Glutamatergic neuron (in vitro differentiated cells): Measurements from ENCODE around the gene PRKG1. TPM values are rescaled to one million over a fixed set of nuclear protein-coding genes. Genes with fewer than 3 reads are reported as not detected.

Experiments used
- DNase-seq: peaks from one replicate; pipeline ENCODE4 v3.0.0; 2022
- H3K27ac Mint-ChIP-seq: one replicate; pipeline ENCODE4 v1.8.0; 2020; ENCODE audit warnings: mild to moderate bottlenecking, mixed read lengths, inconsistent platforms; ENCODE audit not compliant: unreplicated experiment
- H3K27me3 Mint-ChIP-seq: one replicate; pipeline ENCODE4 v1.8.0; 2020; ENCODE audit warnings: mild to moderate bottlenecking, moderate library complexity, mixed read lengths, inconsistent platforms; ENCODE audit not compliant: unreplicated experiment
- H3K36me3 Mint-ChIP-seq: one replicate; pipeline ENCODE4 v1.8.0; 2020; ENCODE audit warnings: mild to moderate bottlenecking, mixed read lengths, inconsistent platforms; ENCODE audit not compliant: unreplicated experiment
- H3K4me1 Mint-ChIP-seq: one replicate; pipeline ENCODE4 v1.8.0; 2020; ENCODE audit warnings: mild to moderate bottlenecking, low read depth, mixed read lengths, inconsistent platforms; ENCODE audit not compliant: unreplicated experiment
- H3K4me3 Mint-ChIP-seq: one replicate; pipeline ENCODE4 v1.8.0; 2020; ENCODE audit warnings: mild to moderate bottlenecking, mixed read lengths, inconsistent platforms; ENCODE audit not compliant: unreplicated experiment
- H3K9me3 Mint-ChIP-seq: one replicate; pipeline ENCODE4 v1.8.0; 2020; ENCODE audit warnings: mild to moderate bottlenecking, moderate library complexity, mixed read lengths, inconsistent platforms; ENCODE audit not compliant: unreplicated experiment
- total RNA-seq: library from RNA; stranded (reverse); fragmentation: NEBNext Ultra II Directional; extraction: Animal tissue kit (Norgen Biotek cat#: 25700); gene quantifications from one replicate; pipeline ENCODE4 v1.2.1, GENCODE V29; 2021; ENCODE audit not compliant: unreplicated experiment
- TF ChIP-seq, protein P1 (sequence below): fragments of 200-600 bp; sonication (generic); IDR thresholded peaks from one replicate; pipeline ENCODE4 v1.5.0; 2021; ENCODE audit not compliant: partially characterized antibody, unreplicated experiment

The PRKG1 gene
- total RNA-seq, 1 donor from 2014 or later = 52.7 TPM

DNA sequence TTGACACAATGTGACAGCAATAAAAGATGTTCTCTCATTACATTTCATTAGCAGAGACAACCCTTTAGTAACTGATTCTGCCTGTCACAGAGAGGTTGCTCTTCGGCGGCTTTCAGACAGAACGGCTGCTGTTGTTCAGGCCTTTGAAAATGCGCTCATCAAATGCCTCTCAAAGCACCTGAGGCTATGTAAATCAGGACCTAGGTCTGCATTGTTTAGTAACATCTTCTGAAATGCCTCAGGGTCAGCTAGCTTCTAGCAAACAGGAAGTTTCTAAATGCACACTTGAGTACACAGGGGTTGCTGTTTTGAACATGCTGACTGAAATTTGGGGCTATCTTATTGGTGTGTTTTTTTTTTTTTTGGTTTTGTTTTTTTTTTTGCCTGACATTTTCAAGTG, 1096.5 kb downstream of the PRKG1 start:
- TF ChIP-seq, protein P1, sequence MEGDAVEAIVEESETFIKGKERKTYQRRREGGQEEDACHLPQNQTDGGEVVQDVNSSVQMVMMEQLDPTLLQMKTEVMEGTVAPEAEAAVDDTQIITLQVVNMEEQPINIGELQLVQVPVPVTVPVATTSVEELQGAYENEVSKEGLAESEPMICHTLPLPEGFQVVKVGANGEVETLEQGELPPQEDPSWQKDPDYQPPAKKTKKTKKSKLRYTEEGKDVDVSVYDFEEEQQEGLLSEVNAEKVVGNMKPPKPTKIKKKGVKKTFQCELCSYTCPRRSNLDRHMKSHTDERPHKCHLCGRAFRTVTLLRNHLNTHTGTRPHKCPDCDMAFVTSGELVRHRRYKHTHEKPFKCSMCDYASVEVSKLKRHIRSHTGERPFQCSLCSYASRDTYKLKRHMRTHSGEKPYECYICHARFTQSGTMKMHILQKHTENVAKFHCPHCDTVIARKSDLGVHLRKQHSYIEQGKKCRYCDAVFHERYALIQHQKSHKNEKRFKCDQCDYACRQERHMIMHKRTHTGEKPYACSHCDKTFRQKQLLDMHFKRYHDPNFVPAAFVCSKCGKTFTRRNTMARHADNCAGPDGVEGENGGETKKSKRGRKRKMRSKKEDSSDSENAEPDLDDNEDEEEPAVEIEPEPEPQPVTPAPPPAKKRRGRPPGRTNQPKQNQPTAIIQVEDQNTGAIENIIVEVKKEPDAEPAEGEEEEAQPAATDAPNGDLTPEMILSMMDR = no peak
- no peaks in the 10 kb centered on the region for H3K4me1 Mint-ChIP-seq
- no peak overlapping the region for H3K27ac Mint-ChIP-seq
- H3K9me3 Mint-ChIP-seq = peaks cover 5% of the 10 kb centered on the region
- no peaks in the 10 kb centered on the region for H3K36me3 Mint-ChIP-seq
- H3K4me3 Mint-ChIP-seq = no peak overlapping the region
- H3K27me3 Mint-ChIP-seq = no peaks in the 10 kb centered on the region
- DNase-seq = no peak

DNA sequence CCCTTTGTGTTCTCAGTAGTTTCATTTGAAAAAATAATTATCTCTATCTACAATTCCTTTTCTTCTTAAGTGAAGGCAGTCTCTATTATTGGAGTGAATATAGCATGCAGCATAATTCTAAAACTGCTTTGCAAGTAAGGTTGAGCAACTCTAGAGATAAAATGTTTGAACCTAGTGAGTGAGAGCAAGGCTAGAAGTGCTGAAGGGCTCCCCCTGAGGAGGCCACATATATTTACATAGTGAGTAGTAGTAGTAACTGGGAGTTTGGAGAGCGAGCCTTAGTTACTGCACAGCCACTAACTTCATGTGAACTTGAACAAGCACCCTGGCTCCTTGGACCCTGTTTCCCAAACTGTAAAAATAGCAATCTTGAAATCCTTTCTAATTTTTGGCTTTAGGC, 1098.3 kb downstream of the PRKG1 start:
- no peaks in the 10 kb centered on the region for H3K27me3 Mint-ChIP-seq
- H3K4me3 Mint-ChIP-seq = no peak overlapping the region
- peaks cover 5% of the 10 kb centered on the region for H3K9me3 Mint-ChIP-seq
- DNase-seq = no peak
- H3K36me3 Mint-ChIP-seq = no peaks in the 10 kb centered on the region
- TF ChIP-seq, protein P1 = no peak
- H3K4me1 Mint-ChIP-seq = no peaks in the 10 kb centered on the region
- H3K27ac Mint-ChIP-seq = no peak overlapping the region

DNA sequence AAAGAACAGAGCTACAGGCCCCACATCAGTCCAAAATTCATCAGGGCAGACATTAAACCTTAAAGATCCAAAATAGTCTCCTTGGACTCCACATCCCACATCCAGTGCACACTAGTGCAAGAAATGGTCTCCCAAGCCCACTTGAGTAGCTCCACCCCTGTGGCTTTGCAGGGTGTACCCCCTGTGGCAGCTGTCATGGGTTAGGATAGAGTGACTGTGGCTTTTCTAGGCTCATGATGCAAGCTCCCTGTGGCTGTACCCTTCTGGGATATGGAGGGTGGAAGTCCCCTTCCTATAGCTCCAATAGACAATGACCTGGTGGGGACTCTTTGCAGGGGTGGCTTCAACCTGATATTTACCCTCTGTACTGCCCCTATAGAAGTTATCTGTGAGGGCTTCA, 1111.0 kb downstream of the PRKG1 start:
- H3K4me1 Mint-ChIP-seq = peaks cover 4% of the 10 kb centered on the region
- peaks cover 4% of the 10 kb centered on the region for H3K27me3 Mint-ChIP-seq
- no peaks in the 10 kb centered on the region for H3K9me3 Mint-ChIP-seq
- no peak overlapping the region for H3K27ac Mint-ChIP-seq
- no peak for DNase-seq
- no peak overlapping the region for H3K4me3 Mint-ChIP-seq
- TF ChIP-seq, protein P1 = no peak
- peaks cover 7% of the 10 kb centered on the region for H3K36me3 Mint-ChIP-seq

DNA sequence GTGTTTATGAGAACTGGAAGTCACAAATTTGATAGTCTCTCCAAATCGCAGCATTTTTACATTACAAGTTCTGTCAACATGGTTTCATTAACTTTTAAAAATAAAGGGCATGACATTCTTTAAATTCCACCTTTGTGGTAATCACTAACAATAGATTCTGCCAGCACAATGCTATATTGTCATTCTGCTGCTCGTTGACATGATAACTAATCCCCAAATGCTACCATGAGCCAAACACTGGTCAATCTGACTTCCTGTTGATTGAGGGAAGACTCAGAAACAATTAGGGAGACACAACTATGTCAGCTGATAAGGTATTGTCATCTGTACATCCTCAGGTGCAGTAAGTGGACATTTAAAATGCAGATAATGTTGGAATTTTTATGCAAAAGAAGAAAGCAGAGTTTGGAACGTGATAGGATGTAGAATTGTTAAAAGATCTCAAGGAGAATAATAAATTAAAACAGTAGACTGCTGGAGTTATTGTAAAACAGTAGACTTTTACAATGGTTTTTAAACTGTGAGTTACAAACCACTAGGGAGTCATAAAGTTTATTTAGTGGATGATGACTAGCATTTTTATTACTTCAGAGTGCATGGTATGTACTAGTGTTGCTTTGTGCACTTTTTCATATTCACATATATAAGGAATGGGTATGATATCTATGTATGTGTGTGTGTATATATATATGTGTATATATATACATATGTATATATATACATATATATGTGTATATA, 1113.4 kb downstream of the PRKG1 start:
- H3K27ac Mint-ChIP-seq = no peak overlapping the region
- TF ChIP-seq, protein P1 = no peak
- H3K4me1 Mint-ChIP-seq = peaks cover 4% of the 10 kb centered on the region
- peaks cover 3% of the 10 kb centered on the region for H3K27me3 Mint-ChIP-seq
- DNase-seq = no peak
- no peaks in the 10 kb centered on the region for H3K9me3 Mint-ChIP-seq
- peaks cover 2% of the 10 kb centered on the region for H3K36me3 Mint-ChIP-seq
- no peak overlapping the region for H3K4me3 Mint-ChIP-seq

DNA sequence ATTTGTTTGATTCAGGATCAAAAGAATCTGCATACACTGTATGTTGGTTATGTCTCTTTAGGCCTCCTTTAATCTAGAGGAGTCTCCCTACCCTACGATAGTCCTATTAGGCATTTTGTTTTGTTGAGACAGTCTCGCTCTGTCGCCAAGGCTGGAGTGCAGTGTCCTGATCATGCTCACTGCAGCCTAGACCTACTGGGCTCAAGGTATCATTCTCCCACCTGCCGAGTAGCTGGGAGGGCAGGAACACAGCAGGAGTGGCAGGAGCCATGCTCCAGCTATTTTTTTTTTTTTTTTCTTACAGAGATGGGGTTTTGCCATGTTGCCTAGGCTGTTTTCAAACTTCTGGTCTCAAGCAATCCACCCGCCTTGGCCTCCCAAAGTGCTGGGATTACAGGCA, 1116.8 kb downstream of the PRKG1 start:
- Mint-ChIP-seq H3K4me3 (no peak overlapping the region), H3K27me3 (no peaks in the 10 kb centered on the region), H3K36me3 (no peaks in the 10 kb centered on the region), H3K9me3 (no peaks in the 10 kb centered on the region), H3K4me1 (peaks cover 3% of the 10 kb centered on the region), H3K27ac (no peak overlapping the region)
- DNase-seq = no peak
- TF ChIP-seq, protein P1 = no peak
